T-helper 22 cell (primary cell): Measurements from ENCODE around the gene TBX6.
"Not testable (repeated sequence)": the region's sequence is repeated elsewhere in the genome, so short reads cannot be mapped to it uniquely, and the experiment has no call there.

Experiments
- DNase-seq: peaks from one replicate; pipeline ENCODE4 v3.0.0-alpha.2; 2020; ENCODE audit warnings: low read depth

The TBX6 gene, protein sequence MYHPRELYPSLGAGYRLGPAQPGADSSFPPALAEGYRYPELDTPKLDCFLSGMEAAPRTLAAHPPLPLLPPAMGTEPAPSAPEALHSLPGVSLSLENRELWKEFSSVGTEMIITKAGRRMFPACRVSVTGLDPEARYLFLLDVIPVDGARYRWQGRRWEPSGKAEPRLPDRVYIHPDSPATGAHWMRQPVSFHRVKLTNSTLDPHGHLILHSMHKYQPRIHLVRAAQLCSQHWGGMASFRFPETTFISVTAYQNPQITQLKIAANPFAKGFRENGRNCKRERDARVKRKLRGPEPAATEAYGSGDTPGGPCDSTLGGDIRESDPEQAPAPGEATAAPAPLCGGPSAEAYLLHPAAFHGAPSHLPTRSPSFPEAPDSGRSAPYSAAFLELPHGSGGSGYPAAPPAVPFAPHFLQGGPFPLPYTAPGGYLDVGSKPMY

DNA sequence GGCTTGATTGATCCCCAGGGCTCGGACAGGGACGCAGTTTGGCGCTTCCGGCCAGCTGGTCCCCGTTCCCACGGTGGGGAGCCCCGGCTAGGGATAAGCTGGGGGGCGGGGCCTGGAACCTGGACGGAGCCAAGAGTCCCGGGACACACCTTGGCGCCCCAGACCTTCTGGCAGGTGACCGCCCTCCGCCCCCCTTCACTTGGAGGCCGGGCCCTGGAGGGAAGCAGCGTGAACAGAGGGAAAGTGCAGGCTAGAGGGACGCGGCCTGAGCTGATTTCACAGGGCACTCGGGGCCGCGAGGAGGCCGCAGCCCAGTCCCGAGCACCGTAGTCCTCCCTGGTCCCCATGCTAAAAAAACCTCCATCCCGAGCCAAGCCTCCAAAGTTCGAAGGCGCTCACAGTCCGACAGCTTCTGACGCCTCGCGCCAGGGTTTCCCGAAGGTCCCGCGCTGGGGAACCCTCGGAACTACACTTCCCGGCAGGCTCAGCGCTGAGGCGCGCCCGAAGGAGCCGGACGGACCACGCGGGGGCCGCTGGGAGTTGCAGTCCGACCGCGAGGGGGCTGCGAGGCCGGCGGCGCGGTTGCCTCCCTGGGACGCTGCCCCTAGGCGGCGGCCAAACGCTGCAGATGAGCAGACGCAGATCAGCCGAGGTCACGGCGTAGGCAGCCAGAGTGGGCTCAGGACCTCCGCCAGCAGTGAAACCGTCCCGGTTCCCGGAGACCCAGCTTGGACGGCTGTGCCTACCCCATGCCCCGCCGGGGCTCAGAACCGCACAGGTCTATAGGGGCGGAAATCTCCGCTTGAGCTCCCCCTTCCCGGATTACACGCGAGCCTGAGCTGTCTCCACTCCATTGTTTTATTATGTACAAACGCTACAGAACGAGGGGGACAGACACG is at the start of gene TBX6:
Gene TBX6 (minus strand): TSS at position 451 of the 899 bp plus-strand sequence. CDS start 731 bp downstream, outside the sequence.
- peak; percentile 86 for DNase-seq

GRCh38 chr16:30139583-30140481 is 48.1 kb upstream of the TBX6 start:
- no peak for DNase-seq

DNA sequence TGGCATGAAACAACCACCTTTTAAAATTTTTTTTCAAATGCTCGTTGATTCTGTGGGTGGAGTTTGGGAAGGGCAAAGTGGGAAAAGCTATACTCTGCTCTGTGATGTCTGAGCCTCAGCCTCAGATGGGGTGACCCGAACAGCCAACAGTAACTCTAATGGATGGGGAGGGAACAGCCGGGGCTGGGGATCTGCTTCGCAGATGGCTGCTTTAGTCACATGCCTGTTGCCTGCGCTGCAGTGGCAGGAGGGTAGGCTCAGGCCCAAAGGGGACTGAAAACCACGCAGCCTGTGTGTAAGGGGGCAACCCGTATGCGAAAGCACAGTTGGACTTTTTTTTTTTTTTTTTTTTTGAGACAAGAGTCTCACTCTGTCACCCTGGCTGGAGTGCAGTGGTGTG is 46.2 kb upstream of the TBX6 start:
- DNase-seq: no peak

GRCh38 chr16:30136971-30137605 is 45.4 kb upstream of the TBX6 start:
- no peak for DNase-seq

GRCh38 chr16:30132591-30132990 is 40.9 kb upstream of the TBX6 start:
- DNase-seq: no peak

- no peak for DNase-seq
Measured at GRCh38 chr16:30131869-30132475, 40.2 kb upstream of the TBX6 start.

DNA sequence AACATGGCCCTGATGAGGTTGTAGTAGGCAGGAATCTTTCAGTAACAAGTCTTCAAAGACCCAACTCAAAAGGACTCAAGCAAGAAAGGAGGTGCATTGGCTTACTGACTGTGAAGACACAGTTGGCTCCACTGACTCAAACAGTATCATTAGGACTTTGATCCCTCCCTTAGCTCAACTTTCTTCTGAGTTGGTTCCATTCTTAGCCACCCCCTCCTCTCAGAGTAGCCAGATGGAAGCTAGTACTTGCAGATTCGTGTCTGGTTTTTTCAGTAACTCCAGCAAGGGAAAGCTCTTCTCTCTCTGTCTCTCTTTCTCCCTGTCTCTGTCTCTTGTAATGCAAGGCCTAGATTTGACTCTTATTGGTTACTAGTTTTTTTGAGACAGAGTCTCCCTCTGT is 36.3 kb upstream of the TBX6 start:
- DNase-seq: no peak

GRCh38 chr16:30125690-30126089 is 34.0 kb upstream of the TBX6 start:
- not testable (repeated sequence) for DNase-seq

- DNase-seq: no peak
Measured at GRCh38 chr16:30124985-30125379, 33.3 kb upstream of the TBX6 start.

DNA sequence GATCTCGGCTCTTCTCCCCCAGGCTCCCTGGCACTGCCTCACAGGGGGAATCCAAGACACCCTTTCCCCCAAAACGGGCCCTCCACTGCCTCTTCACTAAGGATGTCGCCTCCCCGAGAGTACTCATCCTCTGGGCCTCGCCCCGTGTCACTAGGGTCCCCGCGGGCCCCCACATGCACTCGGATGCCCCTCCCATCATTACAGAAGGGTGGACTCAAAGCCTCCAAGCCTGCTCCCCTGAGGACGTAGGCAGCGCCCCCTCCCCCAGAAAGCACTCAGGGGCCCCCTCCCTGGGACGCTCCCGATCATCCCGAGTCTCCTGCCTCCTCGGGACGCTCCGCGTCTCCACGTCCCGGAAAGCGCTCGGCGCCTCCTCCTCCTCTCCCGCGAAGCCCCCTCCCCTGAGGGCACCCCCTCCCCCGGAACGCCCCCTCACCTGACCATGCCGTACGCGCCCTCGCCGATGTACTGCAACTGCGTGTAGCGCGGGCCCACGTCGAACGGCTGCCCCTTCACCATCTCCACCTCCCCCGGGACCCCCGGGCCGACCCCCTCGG is 31.0 kb upstream of the TBX6 start:
- no peak for DNase-seq

- no peak for DNase-seq
Measured at GRCh38 chr16:30121741-30122571, 30.2 kb upstream of the TBX6 start.

DNA sequence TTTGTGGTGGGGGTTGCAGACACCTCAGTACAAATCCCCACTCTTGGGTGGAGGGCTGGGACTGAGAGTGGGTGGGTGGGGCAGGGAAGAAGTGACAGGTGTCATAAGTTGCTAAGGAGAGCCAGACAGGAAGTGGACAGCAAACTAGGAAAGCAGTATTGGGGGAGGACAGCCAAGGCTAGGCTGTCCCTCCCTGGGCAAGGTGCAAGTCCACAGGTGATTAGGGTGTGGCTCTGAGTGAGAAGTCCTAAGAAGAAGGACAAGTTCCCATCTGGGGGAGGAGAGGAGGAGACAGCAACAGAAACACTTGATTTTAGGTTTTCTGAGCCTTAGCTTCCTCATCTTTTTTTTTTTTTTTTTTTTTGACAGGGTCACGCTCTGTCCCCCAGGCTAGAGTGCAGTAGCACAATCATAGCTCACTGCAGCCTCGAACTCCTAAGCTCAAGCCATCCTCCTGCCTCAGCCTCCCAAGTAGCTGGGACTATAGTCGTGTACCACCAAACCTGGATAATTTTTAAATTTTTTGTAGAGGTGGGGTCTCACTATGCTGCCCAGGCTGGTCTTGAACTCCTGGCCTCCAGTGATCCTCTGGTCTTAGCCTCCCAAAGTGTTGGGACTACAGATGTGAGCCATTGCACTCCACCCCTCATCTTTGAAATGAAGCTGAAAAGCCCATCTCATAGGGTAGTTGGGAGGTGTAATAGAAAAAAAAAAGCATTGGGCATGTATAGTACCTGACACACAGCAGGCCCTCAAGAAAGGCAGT is 28.8 kb upstream of the TBX6 start:
- DNase-seq: no peak

- DNase-seq: no peak
Measured at GRCh38 chr16:30119428-30119827, 27.7 kb upstream of the TBX6 start.

DNA sequence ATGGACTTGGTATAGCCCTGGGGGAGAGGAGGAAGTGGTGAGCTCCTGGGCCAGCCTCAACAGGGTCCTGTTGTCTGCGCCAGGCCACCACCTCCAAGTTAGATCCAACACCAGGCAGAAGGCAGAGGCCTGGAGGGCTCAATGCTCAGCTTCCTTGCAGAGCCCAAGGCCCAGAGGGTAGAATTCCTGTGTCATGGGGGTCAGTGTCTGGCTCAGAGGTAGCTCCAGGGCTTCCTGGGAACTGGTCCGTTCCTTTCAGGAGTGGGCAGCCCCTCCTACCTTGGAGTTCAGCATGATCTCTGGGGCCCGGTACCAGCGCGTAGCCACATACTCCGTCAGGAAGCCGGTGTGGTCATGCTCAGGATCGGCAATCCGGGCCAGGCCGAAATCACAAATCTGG is 26.0 kb upstream of the TBX6 start:
- DNase-seq: no peak

DNA sequence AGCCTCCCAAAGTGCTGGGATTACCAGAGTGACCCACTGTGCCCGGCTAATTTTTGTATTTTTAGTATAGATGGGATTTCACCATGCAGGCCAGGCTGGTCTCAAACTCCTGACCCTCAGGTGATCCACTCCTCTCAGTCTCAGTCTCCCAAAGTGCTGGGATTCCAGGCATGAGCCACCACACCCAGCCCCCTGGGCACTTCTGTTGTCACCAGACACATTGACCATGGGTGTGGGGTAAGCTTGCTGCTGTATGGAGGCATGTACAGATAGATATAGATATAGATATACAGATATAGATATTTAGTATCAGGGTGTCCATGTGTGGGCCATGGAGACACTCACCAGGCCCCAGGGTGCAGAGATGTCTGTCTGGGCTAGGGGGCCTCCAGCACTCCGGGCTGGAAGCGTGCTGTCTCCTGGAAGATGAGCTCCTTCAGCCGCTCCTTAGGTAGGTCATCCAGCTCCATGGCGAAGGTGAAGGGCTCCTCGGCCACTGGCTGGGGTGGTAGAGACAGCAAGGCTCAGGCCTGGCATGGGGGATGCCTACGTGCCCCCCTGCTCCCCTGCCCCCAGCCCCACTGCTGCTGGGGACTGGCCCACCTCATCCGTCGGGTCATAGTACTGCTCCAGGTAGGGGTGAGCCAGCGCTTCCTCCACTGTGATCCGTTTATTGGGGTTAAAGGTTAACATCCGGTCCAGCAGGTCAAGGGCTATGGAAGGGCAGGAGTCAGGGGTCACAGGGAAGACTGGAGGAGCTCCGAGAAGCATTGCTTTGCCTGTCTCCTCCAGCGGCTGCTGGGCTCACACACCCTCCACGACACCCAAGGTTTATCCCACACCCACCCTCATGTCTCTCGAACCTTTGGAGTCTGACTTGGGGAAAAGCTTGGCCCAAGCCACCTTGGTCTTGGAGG is 24.8 kb upstream of the TBX6 start:
- no peak for DNase-seq

- DNase-seq: no peak
Measured at GRCh38 chr16:30115238-30115637, 23.5 kb upstream of the TBX6 start.

DNA sequence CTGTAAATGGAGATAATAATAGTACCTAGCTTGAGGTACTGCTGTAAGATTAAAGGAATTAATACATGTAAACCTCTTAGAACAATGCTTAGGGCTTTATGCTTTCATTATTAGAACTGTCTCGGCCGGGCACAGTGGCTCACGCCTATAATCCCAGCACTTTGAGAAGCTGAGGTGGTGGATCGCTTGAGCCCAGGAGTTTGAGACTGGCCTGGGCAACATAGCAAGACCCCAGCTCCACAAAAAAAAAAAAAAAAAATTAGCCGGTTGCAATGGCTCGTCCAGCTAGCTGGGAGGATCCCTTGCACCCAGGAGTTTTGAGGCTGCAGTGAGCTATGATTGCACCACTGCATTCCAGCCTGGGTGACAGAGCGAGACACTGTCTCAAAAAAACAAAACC is 23.1 kb upstream of the TBX6 start:
- not testable (repeated sequence) for DNase-seq

- no peak for DNase-seq
Measured at GRCh38 chr16:30114411-30114810, 22.7 kb upstream of the TBX6 start.
